Osteoblast (primary cell): Measurements from ENCODE around the gene ERMP1. TPM values are rescaled to one million over a fixed set of nuclear protein-coding genes. Genes with fewer than 3 reads are reported as not detected.

ENCODE experiments used
- DNase-seq: peaks from one replicate; pipeline ENCODE4 v3.0.0; 2011; ENCODE audit warnings: low spot score, mixed read lengths; ENCODE audit not compliant: insufficient read length; ENCODE audit errors: missing footprints
- H2AFZ ChIP-seq: 2 replicates; pipeline ENCODE4 v1.6.0; 2011; ENCODE audit warnings: mild to moderate bottlenecking, low read length
- H3K27ac ChIP-seq: 2 replicates; pipeline ENCODE4 v1.5.1; 2011; ENCODE audit warnings: mild to moderate bottlenecking, low read depth, low read length, moderate library complexity
- H3K27me3 ChIP-seq: 2 replicates; pipeline ENCODE4 v1.6.0; 2012; ENCODE audit warnings: mild to moderate bottlenecking, control low read depth, inconsistent platforms, low read length, moderate library complexity; ENCODE audit not compliant: insufficient read depth
- H3K36me3 ChIP-seq: 2 replicates; pipeline ENCODE4 v1.5.1; 2011; ENCODE audit warnings: mild to moderate bottlenecking, low read length, control low read depth, moderate library complexity; ENCODE audit not compliant: insufficient read depth
- H3K4me1 ChIP-seq: 2 replicates; pipeline ENCODE4 v1.5.1; 2011; ENCODE audit warnings: mild to moderate bottlenecking, low read length, control low read depth, moderate library complexity; ENCODE audit not compliant: insufficient read depth
- H3K4me2 ChIP-seq: 2 replicates; pipeline ENCODE4 v1.6.0; 2011; ENCODE audit warnings: mild to moderate bottlenecking, low read length; ENCODE audit not compliant: insufficient read depth
- H3K4me3 ChIP-seq: fragments of 200-600 bp; sonication (generic); 3 replicates; pipeline ENCODE4 v1.5.1; 2012; ENCODE audit warnings: mild to moderate bottlenecking, low read length, inconsistent platforms; ENCODE audit not compliant: insufficient read depth
- H3K79me2 ChIP-seq: 2 replicates; pipeline ENCODE4 v1.6.0; 2012; ENCODE audit warnings: mild to moderate bottlenecking, low read length, control low read depth, inconsistent platforms; ENCODE audit not compliant: insufficient read depth
- H3K9me3 ChIP-seq: 2 replicates; pipeline ENCODE4 v1.5.1; 2011; ENCODE audit warnings: low read depth, low read length, control low read depth
- H4K20me1 ChIP-seq: 2 replicates; pipeline ENCODE4 v1.6.0; 2012; ENCODE audit warnings: mild to moderate bottlenecking, low read length, control low read depth; ENCODE audit not compliant: insufficient read depth
- total RNA-seq: library from RNA; depleted of rRNA; stranded (reverse); fragments of >200 nt; gene quantifications from 2 replicates; pipeline ENCODE4 v1.2.3, GENCODE V29; 2012
- TF ChIP-seq, protein P1 (sequence below): IDR thresholded peaks from 2 replicates; pipeline ENCODE4 v1.5.1; 2011; ENCODE audit warnings: mild to moderate bottlenecking, low read depth, low read length, moderate library complexity; ENCODE audit errors: extremely low read depth

The ERMP1 gene
- total RNA-seq, 1 donor, result 6.5 TPM

DNA sequence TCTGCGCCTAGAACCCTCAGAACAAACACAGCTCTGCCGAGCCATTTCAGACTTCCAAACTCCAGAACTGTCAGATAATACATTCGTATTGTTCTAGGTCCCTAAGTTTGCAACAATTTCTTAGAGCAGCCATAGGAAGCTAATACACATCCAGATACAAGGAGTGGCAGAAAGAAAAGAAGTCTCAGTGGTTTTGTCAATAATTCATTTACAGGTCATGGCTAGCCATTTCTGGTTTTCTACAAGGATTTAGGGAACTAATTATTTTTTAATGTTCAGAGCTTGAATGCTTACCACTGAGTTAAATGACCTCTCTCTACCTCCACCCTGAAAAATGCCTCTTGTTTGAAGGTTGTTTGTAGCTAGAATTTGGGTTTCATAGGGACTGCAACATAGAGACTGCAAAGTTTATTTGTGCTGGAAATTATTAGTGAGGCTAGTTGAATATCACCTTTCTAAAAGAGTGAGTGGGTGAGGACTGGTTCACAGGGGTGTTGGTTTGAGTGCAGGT is 15.5 kb upstream of the ERMP1 start:
- Histone ChIP-seq H3K27me3 (peaks cover 26% of the 10 kb centered on the region), H3K27ac (no peak overlapping the region), H2AFZ (no peak overlapping the region), H3K36me3 (no peaks in the 10 kb centered on the region), H3K4me3 (no peak overlapping the region), H3K9me3 (no peaks in the 10 kb centered on the region), H3K4me2 (no peak overlapping the region), H3K79me2 (no peaks in the 10 kb centered on the region), H4K20me1 (no peaks in the 10 kb centered on the region), H3K4me1 (peaks cover 18% of the 10 kb centered on the region)
- TF ChIP-seq, protein P1, sequence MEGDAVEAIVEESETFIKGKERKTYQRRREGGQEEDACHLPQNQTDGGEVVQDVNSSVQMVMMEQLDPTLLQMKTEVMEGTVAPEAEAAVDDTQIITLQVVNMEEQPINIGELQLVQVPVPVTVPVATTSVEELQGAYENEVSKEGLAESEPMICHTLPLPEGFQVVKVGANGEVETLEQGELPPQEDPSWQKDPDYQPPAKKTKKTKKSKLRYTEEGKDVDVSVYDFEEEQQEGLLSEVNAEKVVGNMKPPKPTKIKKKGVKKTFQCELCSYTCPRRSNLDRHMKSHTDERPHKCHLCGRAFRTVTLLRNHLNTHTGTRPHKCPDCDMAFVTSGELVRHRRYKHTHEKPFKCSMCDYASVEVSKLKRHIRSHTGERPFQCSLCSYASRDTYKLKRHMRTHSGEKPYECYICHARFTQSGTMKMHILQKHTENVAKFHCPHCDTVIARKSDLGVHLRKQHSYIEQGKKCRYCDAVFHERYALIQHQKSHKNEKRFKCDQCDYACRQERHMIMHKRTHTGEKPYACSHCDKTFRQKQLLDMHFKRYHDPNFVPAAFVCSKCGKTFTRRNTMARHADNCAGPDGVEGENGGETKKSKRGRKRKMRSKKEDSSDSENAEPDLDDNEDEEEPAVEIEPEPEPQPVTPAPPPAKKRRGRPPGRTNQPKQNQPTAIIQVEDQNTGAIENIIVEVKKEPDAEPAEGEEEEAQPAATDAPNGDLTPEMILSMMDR, result no peak
- DNase-seq, result no peak

DNA sequence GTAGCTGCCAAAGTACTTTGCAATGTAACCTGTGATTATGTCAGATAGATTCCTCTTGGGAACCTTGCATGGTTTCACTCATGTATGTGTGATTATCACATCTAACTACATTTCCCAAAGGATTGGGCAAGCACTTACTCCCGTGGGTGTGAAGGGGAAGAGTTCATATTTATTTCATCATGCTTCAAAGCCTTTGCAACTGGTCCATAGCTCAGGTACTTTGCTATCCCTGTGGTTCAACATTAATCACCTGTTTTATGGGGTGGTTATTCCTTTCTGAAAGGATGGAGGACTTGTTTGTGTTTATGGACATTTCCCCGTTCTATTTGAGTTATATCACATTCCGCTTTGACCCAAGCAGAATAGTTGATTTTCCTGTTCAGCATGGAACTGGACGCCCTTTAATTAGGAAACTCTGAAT is 13.6 kb upstream of the ERMP1 start:
- DNase-seq, result no peak
- Histone ChIP-seq H3K9me3 (no peaks in the 10 kb centered on the region), H3K36me3 (no peaks in the 10 kb centered on the region), H3K4me1 (peaks cover 23% of the 10 kb centered on the region), H2AFZ (no peak overlapping the region), H3K79me2 (no peaks in the 10 kb centered on the region), H4K20me1 (no peaks in the 10 kb centered on the region), H3K4me3 (no peak overlapping the region), H3K4me2 (no peak overlapping the region), H3K27ac (no peak overlapping the region), H3K27me3 (peaks cover 20% of the 10 kb centered on the region)
- TF ChIP-seq, protein P1, result no peak

DNA sequence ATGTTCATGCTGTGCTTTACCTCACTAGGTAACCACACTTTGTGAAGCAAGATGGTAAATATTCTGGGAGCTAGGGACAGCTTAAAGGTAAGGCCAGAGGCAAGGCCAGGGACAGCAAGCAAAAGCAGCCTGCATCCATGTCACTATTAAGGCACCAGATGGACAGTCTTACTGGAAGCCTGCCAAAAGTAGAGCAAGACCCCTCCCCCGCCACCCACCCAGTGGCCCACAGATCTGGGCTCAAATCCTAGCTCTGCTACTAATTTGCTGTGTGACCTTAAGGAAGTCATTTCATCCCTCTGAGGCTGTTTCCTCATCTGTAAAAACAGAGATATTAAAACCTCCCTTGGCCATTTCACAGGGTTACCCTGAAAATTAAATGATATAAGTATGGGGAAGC is 13.2 kb upstream of the ERMP1 start:
- Histone ChIP-seq H3K4me2 (no peak overlapping the region), H4K20me1 (no peaks in the 10 kb centered on the region), H3K4me1 (peaks cover 23% of the 10 kb centered on the region), H2AFZ (no peak overlapping the region), H3K27me3 (peaks cover 20% of the 10 kb centered on the region), H3K9me3 (no peaks in the 10 kb centered on the region), H3K4me3 (no peak overlapping the region), H3K27ac (no peak overlapping the region), H3K36me3 (no peaks in the 10 kb centered on the region), H3K79me2 (no peaks in the 10 kb centered on the region)
- no peak for DNase-seq
- TF ChIP-seq, protein P1, result no peak

DNA sequence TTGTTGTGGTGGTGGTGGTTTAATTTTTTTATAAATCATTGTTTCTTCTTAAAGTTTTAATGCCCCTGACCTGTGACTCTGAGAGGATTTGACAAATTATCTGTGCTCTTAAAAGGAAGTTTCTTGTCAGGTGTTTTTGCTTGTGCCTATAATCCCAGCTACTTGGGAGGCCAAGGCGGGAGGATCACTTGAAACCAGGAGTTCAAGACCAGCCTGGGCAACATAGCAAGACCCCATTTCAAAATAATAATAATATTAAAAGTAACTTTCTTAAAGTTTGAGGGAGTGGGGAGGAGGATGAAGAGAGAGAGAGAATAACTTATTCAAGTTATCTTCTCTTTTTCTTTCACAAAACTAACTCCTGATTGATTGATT is 12.2 kb upstream of the ERMP1 start:
- Histone ChIP-seq H3K4me2 (no peak overlapping the region), H3K36me3 (no peaks in the 10 kb centered on the region), H3K4me3 (no peak overlapping the region), H3K4me1 (peaks cover 23% of the 10 kb centered on the region), H3K27ac (no peak overlapping the region), H4K20me1 (no peaks in the 10 kb centered on the region), H3K27me3 (peaks cover 20% of the 10 kb centered on the region), H3K9me3 (no peaks in the 10 kb centered on the region), H3K79me2 (no peaks in the 10 kb centered on the region), H2AFZ (no peak overlapping the region)
- DNase-seq, result no peak
- TF ChIP-seq, protein P1, result no peak
